Uterine smooth muscle cell (primary cell): ENCODE results near the gene PPP1R3C. TPM values are rescaled to one million over a fixed set of nuclear protein-coding genes. Genes with fewer than 3 reads are reported as not detected.

Source experiments
- total RNA-seq: library from RNA; depleted of rRNA; stranded (reverse); fragments of >200 nt; gene quantifications from 2 replicates; pipeline ENCODE4 v1.2.3, GENCODE V29; 2014

Gene PPP1R3C
- total RNA-seq: 45.8 and 96.8 TPM in 2 replicates

DNA sequence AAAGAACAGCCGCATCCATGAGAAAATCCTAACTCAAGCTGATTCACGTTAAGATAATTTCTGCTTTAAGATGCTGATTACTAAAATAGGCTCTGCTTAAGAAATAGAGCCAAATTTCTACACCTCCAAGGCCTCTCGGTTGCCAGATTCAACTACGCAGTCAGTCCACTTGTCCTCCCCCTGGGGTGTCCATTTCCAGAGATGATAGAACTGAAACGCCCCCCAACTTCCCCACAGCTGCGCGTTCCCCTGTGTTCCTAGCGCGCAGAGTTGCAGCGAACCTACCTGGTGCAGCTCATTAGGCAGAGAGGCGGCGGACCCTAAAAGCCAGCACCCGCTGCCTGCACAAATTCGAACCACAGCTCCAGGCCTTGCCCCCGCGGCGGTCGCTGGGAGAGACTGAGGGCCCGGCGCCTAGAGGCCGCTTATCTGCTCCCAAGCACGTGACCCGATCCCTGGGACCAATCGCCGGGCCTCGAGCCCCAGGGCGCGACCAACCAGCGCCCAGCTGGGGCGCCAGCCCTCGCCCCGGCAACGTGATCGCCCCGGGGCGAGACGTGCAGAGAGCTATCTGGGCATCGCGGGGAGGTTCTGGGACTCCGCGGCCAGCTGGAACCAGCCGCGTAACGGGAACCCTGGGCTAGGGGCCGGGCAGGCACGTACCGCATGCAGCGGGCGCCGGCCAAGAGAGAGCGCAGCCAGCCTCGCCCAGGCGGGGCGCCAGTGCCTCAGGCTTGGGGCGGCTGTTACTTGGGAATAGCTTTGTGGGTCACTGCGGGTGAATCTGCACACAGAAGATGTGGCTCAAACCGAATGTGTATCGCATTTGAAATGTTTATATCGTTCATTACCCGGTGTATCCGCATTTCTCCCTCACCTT is at the start of gene PPP1R3C:
PPP1R3C (minus strand) TSS at position 401 of the 880 bp plus-strand sequence; CDS start at position 299, 102 bp downstream.

Other genes with a start within 250 kb of the PPP1R3C start
- 11.5 and 12.3 TPM in 2 replicates for gene HECTD2, start 222.7 kb downstream of the PPP1R3C start, total RNA-seq
- 63.2 and 66.4 TPM in 2 replicates for gene TNKS2, start 165.4 kb upstream of the PPP1R3C start, total RNA-seq